GM12878 (cell line): Measurements from ENCODE around the gene NEK1. TPM values are rescaled to one million over a fixed set of nuclear protein-coding genes. Genes with fewer than 3 reads are reported as not detected.

Experiments used
- ATAC-seq: fragments of 200-7000 bp; cut with Tn5 transposase; 3 replicates; pipeline ENCODE4 v1.9.1; 2020; ENCODE audit warnings: mild to moderate bottlenecking, moderate library complexity
- BruUV-seq: library from RNA; stranded (reverse); fragments of 400-500 nt; replicated peaks from 2 replicates; lab custom pipeline; 2021; lab: Mats Ljungman, UMichigan
- CTCF ChIA-PET: fragments of 300-600 bp; sonication (Branson Sonifier 250); formaldehyde crosslinking; extraction: SDS; loops from one replicate; lab custom pipeline; 2021; ENCODE audit warnings: inconsistent platforms; lab: Yijun Ruan, JAX
- POLR2A ChIA-PET: fragments of 350-600 bp; formaldehyde crosslinking; extraction: SDS; loops from one replicate; lab custom pipeline; 2021; ENCODE audit warnings: inconsistent platforms; lab: Charles Lee
- RAD21 ChIA-PET: fragments of 300-600 bp; sonication (Branson Sonifier 250); formaldehyde crosslinking; loops from one replicate; lab custom pipeline; 2023; ENCODE audit warnings: antibody characterized with exemption; ENCODE audit not compliant: unreplicated experiment; lab: Charles Lee
- SMC1A ChIA-PET: fragments of 300-600 bp; sonication (Branson Sonifier 250); formaldehyde crosslinking; loops from one replicate; lab custom pipeline; 2023; ENCODE audit not compliant: unreplicated experiment, uncharacterized antibody; lab: Charles Lee
- DNase-seq: peaks from one replicate; pipeline ENCODE4 v3.0.0-alpha.2; 2011; ENCODE audit warnings: low read depth, low spot score
- FAIRE-seq: peaks from 3 replicates; lab custom pipeline; 2011; peaks lifted over from hg19 to GRCh38; lab: Jason Lieb, UNC
- H2AFZ ChIP-seq: 2 replicates; pipeline ENCODE4 v1.6.0; 2011; ENCODE audit warnings: low read depth, low read length, control low read depth; ENCODE audit not compliant: control insufficient read depth
- H3K27ac ChIP-seq: 2 replicates; pipeline ENCODE4 v1.5.1; 2011; ENCODE audit warnings: control low read depth; ENCODE audit not compliant: control insufficient read depth, insufficient read depth
- H3K27me3 ChIP-seq, 2 experiments: replicated peaks in 1 of 2; 2 replicates each; pipeline versions ENCODE4 v1.6.0 to v1.6.1; 2011; ENCODE audit warnings: low read length in 1 of 2; ENCODE audit not compliant: control insufficient read depth in 2 of 2, insufficient read depth in 2 of 2
- H3K36me3 ChIP-seq, 2 experiments: 2 replicates each; pipeline ENCODE4 v1.5.1; 2011; ENCODE audit warnings: low read length in 1 of 2; ENCODE audit not compliant: control insufficient read depth in 2 of 2, insufficient read depth in 2 of 2
- H3K4me1 ChIP-seq: 2 replicates; pipeline ENCODE4 v1.6.1; 2011; ENCODE audit warnings: mild to moderate bottlenecking, low read length, moderate library complexity, mixed read lengths; ENCODE audit not compliant: control insufficient read depth, insufficient read depth
- H3K4me2 ChIP-seq: 2 replicates; pipeline ENCODE4 v1.6.0; 2011; ENCODE audit warnings: control low read depth; ENCODE audit not compliant: control insufficient read depth, insufficient read depth
- H3K4me3 ChIP-seq: fragments of 200-600 bp; sonication (generic); 2 replicates; pipeline ENCODE4 v1.5.1; 2016
- H3K79me2 ChIP-seq: 2 replicates; pipeline ENCODE4 v1.6.0; 2011; ENCODE audit warnings: low read length; ENCODE audit not compliant: control insufficient read depth, insufficient read depth
- H3K9ac ChIP-seq: 2 replicates; pipeline ENCODE4 v1.8.0; 2011; ENCODE audit warnings: low read length, control low read depth, mixed read lengths; ENCODE audit not compliant: control insufficient read depth, insufficient read depth
- H3K9me3 ChIP-seq: replicated peaks from 3 replicates; pipeline ENCODE4 v1.5.1; 2011; ENCODE audit warnings: mild to moderate bottlenecking, low read length; ENCODE audit not compliant: control insufficient read depth, insufficient read depth
- H4K20me1 ChIP-seq: 2 replicates; pipeline ENCODE4 v1.6.0; 2011; ENCODE audit not compliant: control insufficient read depth, insufficient read depth
- ATF3 ChIP-seq: IDR thresholded peaks from 2 replicates; pipeline ENCODE4 v1.6.1; 2011; ENCODE audit warnings: low read depth, mild to moderate bottlenecking, low read length, moderate library complexity, borderline replicate concordance; ENCODE audit errors: extremely low read depth
- BCL11A ChIP-seq: IDR thresholded peaks from 2 replicates; pipeline ENCODE4 v1.6.1; 2011; ENCODE audit warnings: low read depth, low read length
- CHD2 ChIP-seq: IDR thresholded peaks from 2 replicates; pipeline ENCODE4 v1.6.1; 2011; ENCODE audit warnings: low read depth, low read length, improper control_type of control experiment, borderline replicate concordance
- EGR1 ChIP-seq, 2 experiments: IDR thresholded peaks; 1 replicate in 1 of 2; 2 replicates in 1 of 2; pipeline ENCODE4 v1.6.1; 2011 to 2012; ENCODE audit warnings: low read depth in 2 of 2, low read length in 2 of 2, borderline replicate concordance in 1 of 2, mild to moderate bottlenecking in 1 of 2, moderate library complexity in 1 of 2
- MTA2 ChIP-seq: fragments of 450-650 bp; IDR thresholded peaks from 2 replicates; pipeline ENCODE4 v1.6.1; 2016; ENCODE audit warnings: low read depth, mild to moderate bottlenecking, moderate library complexity
- NRF1 ChIP-seq: conservative IDR thresholded peaks from 2 replicates; pipeline ENCODE4 v1.6.1; 2011; ENCODE audit warnings: mild to moderate bottlenecking, low read depth, low read length, improper control_type of control experiment
- RB1 ChIP-seq: fragments of 450-650 bp; formaldehyde crosslinking; IDR thresholded peaks from 2 replicates; pipeline ENCODE4 v1.6.1; 2017; ENCODE audit warnings: mild to moderate bottlenecking, borderline replicate concordance
- RBBP5 ChIP-seq: fragments of 200-600 bp; sonication (generic); conservative IDR thresholded peaks from 2 replicates; pipeline ENCODE4 v1.6.1; 2016
- SMAD5 ChIP-seq: IDR thresholded peaks from 2 replicates; pipeline ENCODE4 v1.6.1; 2016; ENCODE audit warnings: antibody characterized with exemption, low read depth
- TCF7 ChIP-seq: IDR thresholded peaks from 2 replicates; pipeline ENCODE4 v1.6.1; 2014; ENCODE audit warnings: antibody characterized with exemption, borderline replicate concordance
- ZNF24 ChIP-seq: fragments of 450-650 bp; IDR thresholded peaks from 2 replicates; pipeline ENCODE4 v1.6.1; 2017; ENCODE audit warnings: antibody characterized with exemption, mild to moderate bottlenecking
- ZNF622 ChIP-seq: fragments of 450-650 bp; IDR thresholded peaks from 2 replicates; pipeline ENCODE4 v1.6.1; 2017; ENCODE audit warnings: mild to moderate bottlenecking, inconsistent platforms
- ZZZ3 ChIP-seq: IDR thresholded peaks from 2 replicates; pipeline ENCODE4 v1.6.1; 2011; ENCODE audit warnings: low read depth; ENCODE audit not compliant: control insufficient read depth, insufficient read length
- WGBS: methylation state at CpG from one replicate; pipeline ENCODE4 v1.1.6; 2016; ENCODE audit warnings: low lambda C conversion rate; ENCODE audit not compliant: insufficient replicate concordance, insufficient coverage; ENCODE audit errors: missing lambda C conversion rate; 5-methylcytosine and 5-hydroxymethylcytosine counted together
- in situ Hi-C: fragments of 300-500 bp; cut with MboI; formaldehyde crosslinking; loops from 9 replicates; pipeline ENCODE4 v1.14.3; 2018; ENCODE audit warnings: mixed read lengths
- intact Hi-C: fragments of 100-400 bp; cut with micrococcal nuclease; formaldehyde crosslinking; loops from one replicate; pipeline ENCODE4 v1.14.2; 2022; ENCODE audit not compliant: unreplicated experiment
- polyA plus RNA-seq, 11 experiments: library from polyadenylated mRNA; depleted of rRNA in 4 of 11; unstranded in 6 of 11; stranded (reverse) in 5 of 11; fragments of >200 nt; fragmentation: Nextera tagmentation in 4 of 11; fragmentation: Illumina TruSeq in 1 of 11; extraction: Ambion mirVana in 4 of 11; extraction: Trizol in 1 of 11; gene quantifications; 1 replicate in 1 of 11; 2 replicates in 10 of 11; pipeline versions ENCODE4 v1.2.1 to v1.2.3, GENCODE V29; 2011 to 2016; ENCODE audit warnings: inconsistent platforms in 2 of 11, missing spikeins in 2 of 11, low read depth in 1 of 11
- total RNA-seq, 4 experiments: library from RNA; depleted of rRNA in 3 of 4; stranded (reverse); fragments of >200 nt in 3 of 4; fragmentation: Illumina TruSeq in 1 of 4; extraction: Trizol in 1 of 4; gene quantifications; 2 replicates each; pipeline versions ENCODE4 v1.2.1 to v1.2.3, GENCODE V29; 2013 to 2021
- TF ChIP-seq, protein P1 (sequence below): fragments of 450-650 bp; conservative IDR thresholded peaks from 2 replicates; pipeline ENCODE4 v1.6.1; 2017; ENCODE audit warnings: mild to moderate bottlenecking, moderate library complexity
- TF ChIP-seq, protein P2 (sequence below): IDR thresholded peaks from 2 replicates; pipeline ENCODE4 v1.6.1; 2012; ENCODE audit warnings: improper control_type of control experiment, low read depth, low read length; ENCODE audit not compliant: insufficient replicate concordance
- TF ChIP-seq, protein P3 (sequence below): fragments of 450-650 bp; IDR thresholded peaks from 2 replicates; pipeline ENCODE4 v1.6.1; 2017; ENCODE audit warnings: mild to moderate bottlenecking

NEK1 gene
- total and polyA plus RNA-seq, 10 of the 15 experiments (the other 5 are each of a cell fraction or from before 2014, with no cell fraction given), result 4.9 to 16.1 (median 7.5) TPM

- ChIA-PET SMC1A (interaction anchor here (0.9 kb wide), 1 partner anchor 23 kb away, joined by 4 read pairs; no protein-coding TSS in a partner anchor), CTCF (interaction anchor here (0.8 to 1.5 kb wide), 3 partner anchors 16 to 22 kb away, joined by 3 to 5 read pairs (median 4); no protein-coding TSS in a partner anchor)
- in situ Hi-C loops, result no loop called here
These were observed 29.7 kb downstream of the NEK1 start for GRCh38 chr4:169582706-169583105.

More at GRCh38 chr4:169582706-169583105, 29.7 kb downstream of the NEK1 start:
- H3K36me3 ChIP-seq, result peaks cover 0 to 4% of the 10 kb centered on the region in 2 experiments; a peak in 2 of 4 replicates
- BruUV-seq, result no TSS peak
- ChIA-PET RAD21 (interaction anchor here (0.6 kb wide), 1 partner anchor 26 kb away, joined by 3 read pairs; no protein-coding TSS in a partner anchor), POLR2A (interaction anchor here (0.7 kb wide), 1 partner anchor 571 kb away, joined by 4 read pairs; no protein-coding TSS in a partner anchor)
- ATAC-seq, result no peak
- H3K9ac ChIP-seq, result no peak overlapping the region
- H3K27ac ChIP-seq, result no peak overlapping the region
- H3K79me2 ChIP-seq, result no peaks in the 10 kb centered on the region
- intact Hi-C loops, result no loop called here
- no peak overlapping the region for H3K4me2 ChIP-seq
- H3K4me1 ChIP-seq, result no peaks in the 10 kb centered on the region
- DNase-seq, result no peak
- TF ChIP-seq ATF3 (no peak), SMAD5 (no peak), ZZZ3 (no peak), BCL11A (no peak), RBBP5 (no peak), ZNF622 (no peak), NRF1 (no peak), CHD2 (no peak), EGR1 (IDR thresholded peaks at IDR 0.05; ENCODE audit: borderline replicate concordance in 1 of 2, low read depth in 2 of 2, low read length in 2 of 2) (no peak), ZNF24 (no peak), TCF7 (no peak), MTA2 (no peak), RB1 (no peak)
- TF ChIP-seq, protein P1, sequence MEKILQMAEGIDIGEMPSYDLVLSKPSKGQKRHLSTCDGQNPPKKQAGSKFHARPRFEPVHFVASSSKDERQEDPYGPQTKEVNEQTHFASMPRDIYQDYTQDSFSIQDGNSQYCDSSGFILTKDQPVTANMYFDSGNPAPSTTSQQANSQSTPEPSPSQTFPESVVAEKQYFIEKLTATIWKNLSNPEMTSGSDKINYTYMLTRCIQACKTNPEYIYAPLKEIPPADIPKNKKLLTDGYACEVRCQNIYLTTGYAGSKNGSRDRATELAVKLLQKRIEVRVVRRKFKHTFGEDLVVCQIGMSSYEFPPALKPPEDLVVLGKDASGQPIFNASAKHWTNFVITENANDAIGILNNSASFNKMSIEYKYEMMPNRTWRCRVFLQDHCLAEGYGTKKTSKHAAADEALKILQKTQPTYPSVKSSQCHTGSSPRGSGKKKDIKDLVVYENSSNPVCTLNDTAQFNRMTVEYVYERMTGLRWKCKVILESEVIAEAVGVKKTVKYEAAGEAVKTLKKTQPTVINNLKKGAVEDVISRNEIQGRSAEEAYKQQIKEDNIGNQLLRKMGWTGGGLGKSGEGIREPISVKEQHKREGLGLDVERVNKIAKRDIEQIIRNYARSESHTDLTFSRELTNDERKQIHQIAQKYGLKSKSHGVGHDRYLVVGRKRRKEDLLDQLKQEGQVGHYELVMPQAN, result no peak
- TF ChIP-seq, protein P2, sequence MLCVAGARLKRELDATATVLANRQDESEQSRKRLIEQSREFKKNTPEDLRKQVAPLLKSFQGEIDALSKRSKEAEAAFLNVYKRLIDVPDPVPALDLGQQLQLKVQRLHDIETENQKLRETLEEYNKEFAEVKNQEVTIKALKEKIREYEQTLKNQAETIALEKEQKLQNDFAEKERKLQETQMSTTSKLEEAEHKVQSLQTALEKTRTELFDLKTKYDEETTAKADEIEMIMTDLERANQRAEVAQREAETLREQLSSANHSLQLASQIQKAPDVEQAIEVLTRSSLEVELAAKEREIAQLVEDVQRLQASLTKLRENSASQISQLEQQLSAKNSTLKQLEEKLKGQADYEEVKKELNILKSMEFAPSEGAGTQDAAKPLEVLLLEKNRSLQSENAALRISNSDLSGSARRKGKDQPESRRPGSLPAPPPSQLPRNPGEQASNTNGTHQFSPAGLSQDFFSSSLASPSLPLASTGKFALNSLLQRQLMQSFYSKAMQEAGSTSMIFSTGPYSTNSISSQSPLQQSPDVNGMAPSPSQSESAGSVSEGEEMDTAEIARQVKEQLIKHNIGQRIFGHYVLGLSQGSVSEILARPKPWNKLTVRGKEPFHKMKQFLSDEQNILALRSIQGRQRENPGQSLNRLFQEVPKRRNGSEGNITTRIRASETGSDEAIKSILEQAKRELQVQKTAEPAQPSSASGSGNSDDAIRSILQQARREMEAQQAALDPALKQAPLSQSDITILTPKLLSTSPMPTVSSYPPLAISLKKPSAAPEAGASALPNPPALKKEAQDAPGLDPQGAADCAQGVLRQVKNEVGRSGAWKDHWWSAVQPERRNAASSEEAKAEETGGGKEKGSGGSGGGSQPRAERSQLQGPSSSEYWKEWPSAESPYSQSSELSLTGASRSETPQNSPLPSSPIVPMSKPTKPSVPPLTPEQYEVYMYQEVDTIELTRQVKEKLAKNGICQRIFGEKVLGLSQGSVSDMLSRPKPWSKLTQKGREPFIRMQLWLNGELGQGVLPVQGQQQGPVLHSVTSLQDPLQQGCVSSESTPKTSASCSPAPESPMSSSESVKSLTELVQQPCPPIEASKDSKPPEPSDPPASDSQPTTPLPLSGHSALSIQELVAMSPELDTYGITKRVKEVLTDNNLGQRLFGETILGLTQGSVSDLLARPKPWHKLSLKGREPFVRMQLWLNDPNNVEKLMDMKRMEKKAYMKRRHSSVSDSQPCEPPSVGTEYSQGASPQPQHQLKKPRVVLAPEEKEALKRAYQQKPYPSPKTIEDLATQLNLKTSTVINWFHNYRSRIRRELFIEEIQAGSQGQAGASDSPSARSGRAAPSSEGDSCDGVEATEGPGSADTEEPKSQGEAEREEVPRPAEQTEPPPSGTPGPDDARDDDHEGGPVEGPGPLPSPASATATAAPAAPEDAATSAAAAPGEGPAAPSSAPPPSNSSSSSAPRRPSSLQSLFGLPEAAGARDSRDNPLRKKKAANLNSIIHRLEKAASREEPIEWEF, result no peak
- TF ChIP-seq, protein P3, sequence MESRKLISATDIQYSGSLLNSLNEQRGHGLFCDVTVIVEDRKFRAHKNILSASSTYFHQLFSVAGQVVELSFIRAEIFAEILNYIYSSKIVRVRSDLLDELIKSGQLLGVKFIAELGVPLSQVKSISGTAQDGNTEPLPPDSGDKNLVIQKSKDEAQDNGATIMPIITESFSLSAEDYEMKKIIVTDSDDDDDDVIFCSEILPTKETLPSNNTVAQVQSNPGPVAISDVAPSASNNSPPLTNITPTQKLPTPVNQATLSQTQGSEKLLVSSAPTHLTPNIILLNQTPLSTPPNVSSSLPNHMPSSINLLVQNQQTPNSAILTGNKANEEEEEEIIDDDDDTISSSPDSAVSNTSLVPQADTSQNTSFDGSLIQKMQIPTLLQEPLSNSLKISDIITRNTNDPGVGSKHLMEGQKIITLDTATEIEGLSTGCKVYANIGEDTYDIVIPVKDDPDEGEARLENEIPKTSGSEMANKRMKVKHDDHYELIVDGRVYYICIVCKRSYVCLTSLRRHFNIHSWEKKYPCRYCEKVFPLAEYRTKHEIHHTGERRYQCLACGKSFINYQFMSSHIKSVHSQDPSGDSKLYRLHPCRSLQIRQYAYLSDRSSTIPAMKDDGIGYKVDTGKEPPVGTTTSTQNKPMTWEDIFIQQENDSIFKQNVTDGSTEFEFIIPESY, result no peak
- no peak overlapping the region for H3K4me3 ChIP-seq
- FAIRE-seq, result no peak
- H3K27me3 ChIP-seq, result no peaks in the 10 kb centered on the region
- no peaks in the 10 kb centered on the region for H4K20me1 ChIP-seq
- 96% methylated on average over 3 of the region's 3 CpGs for WGBS
- H2AFZ ChIP-seq, result no peak overlapping the region
- H3K9me3 ChIP-seq, result no peaks in the 10 kb centered on the region
